Esophagus squamous epithelium (tissue), 5 donors: ENCODE data around the gene NEB. TPM values are rescaled to one million over a fixed set of nuclear protein-coding genes. Genes with fewer than 3 reads are reported as not detected.

Source experiments
- DNase-seq: peaks from one replicate; lab custom pipeline; 2025; lab: John Stamatoyannopoulos, UW
- H3K27ac ChIP-seq, 4 donors: fragments of 200-600 bp; sonication (generic); one replicate each; pipeline ENCODE4 v1.5.1; 2016 to 2019; ENCODE audit warnings: mild to moderate bottlenecking in 1 of 4
- H3K27me3 ChIP-seq, 4 donors: fragments of 200-600 bp; sonication (generic); 1 replicate in 3 of 4; 2 replicates in 1 of 4; pipeline versions ENCODE4 v1.5.1 to v1.6.0; 2017 to 2021; ENCODE audit warnings: antibody characterized with exemption in 1 of 4
- H3K36me3 ChIP-seq, 3 donors: fragments of 200-600 bp; sonication (generic); one replicate each; pipeline ENCODE4 v1.5.1; 2016 to 2019
- H3K4me1 ChIP-seq, 3 donors: fragments of 200-600 bp; sonication (generic); one replicate each; pipeline ENCODE4 v1.5.1; 2017 to 2019
- H3K4me3 ChIP-seq, 4 donors: fragments of 200-600 bp; sonication (generic); 1 replicate in 3 of 4; 2 replicates in 1 of 4; pipeline ENCODE4 v1.5.1; 2016 to 2019; ENCODE audit warnings: mild to moderate bottlenecking in 2 of 4, moderate library complexity in 1 of 4
- H3K9me3 ChIP-seq, 3 donors: fragments of 200-600 bp; sonication (generic); one replicate each; pipeline ENCODE4 v1.5.1; 2016 to 2019
- CTCF ChIP-seq, 6 experiments: fragments of 450-650 bp in 4 of 6; fragments of 200-600 bp in 2 of 6; sonication (generic) in 2 of 6; IDR thresholded peaks; one replicate each; pipeline ENCODE4 v1.5.1; 2016 to 2019; ENCODE audit warnings: antibody characterized with exemption in 6 of 6, mild to moderate bottlenecking in 4 of 6, moderate library complexity in 4 of 6
- POLR2A ChIP-seq, 4 donors: fragments of 450-650 bp; IDR thresholded peaks; one replicate each; pipeline ENCODE4 v1.6.1; 2017; ENCODE audit warnings: antibody characterized with exemption in 4 of 4, mild to moderate bottlenecking in 4 of 4, moderate library complexity in 3 of 4
- WGBS, 2 donors: methylation state at CpG; one replicate each; pipeline ENCODE4 v1.1.5; 2018; 5-methylcytosine and 5-hydroxymethylcytosine counted together
- intact Hi-C: fragments of 100-400 bp; cut with DNase I; formaldehyde crosslinking; loops from one replicate; pipeline ENCODE4 v1.15.0; 2022
- total RNA-seq, 4 donors: library from RNA; depleted of rRNA; stranded (reverse); fragments of >200 nt; gene quantifications; one replicate each; pipeline ENCODE4 v1.1.0, GENCODE V29; 2016
- donor health status: DM: yes; HTN: yes; CAD: no.

NEB gene
- total RNA-seq, 4 donors from 2014 or later, result 0.23 to 1.1 (median 0.61) TPM

GRCh38 chr2:151523850-151524249 lies 210.4 kb downstream of the NEB start:
- TF ChIP-seq CTCF (IDR thresholded peaks at IDR 0.05) (no peak), POLR2A (IDR thresholded peaks at IDR 0.05) (no peak)
- H3K4me3 ChIP-seq, result no peak overlapping the region
- no peaks in the 10 kb centered on the region for H3K27me3 ChIP-seq
- no peak overlapping the region for H3K27ac ChIP-seq
- intact Hi-C loops, result no loop called here
- 68 to 76% methylated on average over 3 of the region's 3 CpGs for WGBS, 2 donors
- no peak for DNase-seq
- no peaks in the 10 kb centered on the region for H3K9me3 ChIP-seq
- H3K4me1 ChIP-seq, result no peaks in the 10 kb centered on the region
- H3K36me3 ChIP-seq, result no peaks in the 10 kb centered on the region

- H3K4me3 ChIP-seq, result no peak overlapping the region
- no peaks in the 10 kb centered on the region for H3K9me3 ChIP-seq
- no peak for TF ChIP-seq POLR2A (IDR thresholded peaks at IDR 0.05)
- no peaks in the 10 kb centered on the region for H3K36me3 ChIP-seq
- intact Hi-C loops, result no loop called here
- H3K27ac ChIP-seq, result no peak overlapping the region
- DNase-seq, result no peak
- 77 to 98% methylated on average over 7 of the region's 7 CpGs for WGBS, 2 donors
- no peaks in the 10 kb centered on the region for H3K27me3 ChIP-seq
- no peaks in the 10 kb centered on the region for H3K4me1 ChIP-seq
Measured at GRCh38 chr2:151522556-151522955, 211.7 kb downstream of the NEB start.

- Histone ChIP-seq H3K4me1 (no peaks in the 10 kb centered on the region), H3K27me3 (no peaks in the 10 kb centered on the region), H3K27ac (no peak overlapping the region), H3K36me3 (no peaks in the 10 kb centered on the region), H3K4me3 (no peak overlapping the region), H3K9me3 (no peaks in the 10 kb centered on the region)
- WGBS, 2 donors, result 38 to 89% methylated on average over 1 of the region's 1 CpG
- TF ChIP-seq POLR2A (IDR thresholded peaks at IDR 0.05) (no peak), CTCF (IDR thresholded peaks at IDR 0.05) (no peak)
- intact Hi-C loops, result no loop called here
- no peak for DNase-seq
Measured at GRCh38 chr2:151520976-151521375, 213.3 kb downstream of the NEB start.

GRCh38 chr2:151518802-151519201 lies 215.5 kb downstream of the NEB start:
- no peak for DNase-seq
- Histone ChIP-seq H3K4me1 (no peaks in the 10 kb centered on the region), H3K36me3 (no peaks in the 10 kb centered on the region), H3K27ac (no peak overlapping the region), H3K9me3 (no peaks in the 10 kb centered on the region), H3K27me3 (no peaks in the 10 kb centered on the region), H3K4me3 (no peak overlapping the region)
- 73 to 82% methylated on average over 3 of the region's 3 CpGs for WGBS, 2 donors
- TF ChIP-seq POLR2A (IDR thresholded peaks at IDR 0.05), result no peak
- no peak for TF ChIP-seq CTCF (IDR thresholded peaks at IDR 0.05)
- intact Hi-C loops, result no loop called here

- peaks cover 0 to 4% (median 0%) of the 10 kb centered on the region in 3 donors for H3K4me1 ChIP-seq
- intact Hi-C loops, result no loop called here
- no peak for DNase-seq
- WGBS, 2 donors, result 71 to 100% methylated on average over 1 to 3 of the region's 3 CpGs
- no peaks in the 10 kb centered on the region for H3K9me3 ChIP-seq
- no peaks in the 10 kb centered on the region for H3K36me3 ChIP-seq
- TF ChIP-seq CTCF (IDR thresholded peaks at IDR 0.05) (no peak), POLR2A (IDR thresholded peaks at IDR 0.05) (no peak)
- no peaks in the 10 kb centered on the region for H3K27me3 ChIP-seq
- no peak overlapping the region for H3K27ac ChIP-seq
- no peak overlapping the region for H3K4me3 ChIP-seq
Measured at GRCh38 chr2:151508519-151508918, 225.8 kb downstream of the NEB start.

GRCh38 chr2:151506170-151506569 lies 228.1 kb downstream of the NEB start:
- no peak overlapping the region for H3K27ac ChIP-seq
- 91 to 93% methylated on average over 4 of the region's 4 CpGs for WGBS, 2 donors
- no peak overlapping the region for H3K4me3 ChIP-seq
- H3K9me3 ChIP-seq, result no peaks in the 10 kb centered on the region
- no peaks in the 10 kb centered on the region for H3K36me3 ChIP-seq
- H3K27me3 ChIP-seq, result no peaks in the 10 kb centered on the region
- peaks cover 0 to 4% (median 0%) of the 10 kb centered on the region in 3 donors for H3K4me1 ChIP-seq
- DNase-seq, result no peak
- TF ChIP-seq POLR2A (IDR thresholded peaks at IDR 0.05) (no peak), CTCF (IDR thresholded peaks at IDR 0.05) (no peak)
- intact Hi-C loops, result no loop called here
